ENCODE results near the gene SFPQ.
"Not testable (repeated sequence)": the region's sequence is repeated elsewhere in the genome, so short reads cannot be mapped to it uniquely, and the experiment has no call there.

The SFPQ gene

DNA sequence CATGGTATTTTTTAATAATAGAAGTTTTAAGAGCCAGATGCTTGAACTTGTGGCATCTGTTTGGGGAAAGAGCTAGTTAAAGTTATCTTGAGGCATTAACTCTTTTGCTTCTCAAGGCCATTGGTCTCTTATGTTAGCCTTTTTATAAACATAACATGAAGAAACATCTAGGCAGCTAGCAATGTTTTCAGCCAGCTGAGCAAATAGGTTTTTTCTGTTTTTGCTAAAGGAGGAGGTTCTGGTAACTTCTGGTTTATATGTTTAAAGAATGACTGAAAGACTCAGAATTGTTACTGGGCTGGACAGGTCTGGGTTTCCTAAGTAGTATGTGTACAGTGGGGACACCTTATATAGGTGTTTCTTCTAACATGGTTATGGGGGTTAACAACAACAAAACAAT is 50.7 kb downstream of the SFPQ start:
- DNase-seq (ENCODE audit: low read depth in 2 of 2) = not testable (repeated sequence)

DNA sequence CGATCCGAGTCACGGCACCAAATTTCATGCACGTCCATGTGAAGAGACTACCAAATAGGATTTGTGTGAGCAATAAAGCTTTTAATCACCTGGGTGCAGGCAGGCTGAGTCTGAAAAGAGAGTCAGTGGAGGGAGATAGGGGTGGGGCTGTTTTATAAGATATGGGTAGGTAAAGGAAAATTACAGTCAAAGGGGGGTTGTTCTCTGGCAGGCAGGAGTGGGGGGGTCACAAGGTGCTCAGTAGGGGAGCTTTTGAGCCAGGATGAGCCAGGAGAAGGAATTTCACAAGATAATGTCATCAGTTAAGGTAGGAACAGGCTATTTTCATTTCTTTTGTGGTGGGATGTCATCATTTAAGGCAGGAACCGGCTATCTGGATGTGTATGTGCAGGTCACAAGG is 55.4 kb downstream of the SFPQ start:
- DNase-seq (ENCODE audit: low read depth in 2 of 2) = not testable (repeated sequence)

DNA sequence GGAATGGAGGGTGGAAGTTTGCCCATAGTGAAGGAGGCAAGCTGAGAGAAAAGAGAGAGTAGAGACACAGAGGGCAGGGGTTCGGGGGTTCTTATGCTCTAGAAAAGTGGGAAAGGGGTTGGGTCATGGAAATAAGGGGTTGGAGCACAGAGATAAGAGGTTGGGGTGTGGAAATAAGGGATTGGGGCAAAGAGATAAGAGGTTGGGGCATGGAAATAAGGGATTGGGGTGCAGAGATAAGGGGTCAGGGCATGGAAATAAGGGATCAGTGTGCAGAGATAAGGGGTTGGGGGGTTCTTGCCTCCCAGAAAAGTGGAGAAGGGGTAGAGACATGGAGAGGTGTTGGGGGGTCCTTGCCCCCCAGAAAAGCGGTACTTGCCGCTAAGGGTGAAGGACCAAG is 56.2 kb downstream of the SFPQ start:
- DNase-seq (ENCODE audit: low read depth in 2 of 2) = no peak
